Fibroblast of upper back skin (primary cell): ENCODE results near the gene DNA2.

Experiments
- DNase-seq: peaks from one replicate; pipeline ENCODE4 v3.0.0-alpha.2; 2013

Gene DNA2

GRCh38 chr10:68440898-68441297 lies 30.9 kb downstream of the DNA2 start:
- DNase-seq, result no peak

- DNase-seq, result no peak
Observed at GRCh38 chr10:68435803-68436202, 36.0 kb downstream of the DNA2 start.

- DNase-seq, result no peak
Observed at GRCh38 chr10:68434657-68435056, 37.1 kb downstream of the DNA2 start.

- DNase-seq, result no peak
Observed at GRCh38 chr10:68428396-68429104, 43.2 kb downstream of the DNA2 start.

GRCh38 chr10:68424454-68425014 lies 47.2 kb downstream of the DNA2 start:
- no peak for DNase-seq

GRCh38 chr10:68423522-68423921 lies 48.3 kb downstream of the DNA2 start:
- DNase-seq, result no peak

- DNase-seq, result no peak
Observed at GRCh38 chr10:68419376-68419775, 52.4 kb downstream of the DNA2 start.

GRCh38 chr10:68408898-68409518 lies 62.8 kb downstream of the DNA2 start:
- no peak for DNase-seq

GRCh38 chr10:68406815-68407548 lies 64.8 kb downstream of the DNA2 start, which contains the start of gene RUFY2:
Gene RUFY2 (minus strand): TSS chr10:68407277. CDS start chr10:68407189, 88 bp downstream.
- peak; percentile 76 for DNase-seq

- DNase-seq, result peak; percentile 56
Observed at GRCh38 chr10:68406111-68406814, 65.5 kb downstream of the DNA2 start.

- DNase-seq, result no peak
Observed at GRCh38 chr10:68403701-68404100, 68.1 kb downstream of the DNA2 start.

GRCh38 chr10:68402276-68402675 lies 69.5 kb downstream of the DNA2 start:
- peak; percentile 3 for DNase-seq

GRCh38 chr10:68397005-68397404 lies 74.8 kb downstream of the DNA2 start:
- no peak for DNase-seq

- DNase-seq, result no peak
Observed at GRCh38 chr10:68385740-68386139, 86.0 kb downstream of the DNA2 start.

- no peak for DNase-seq
Observed at GRCh38 chr10:68371604-68372003, 100.2 kb downstream of the DNA2 start.

GRCh38 chr10:68367121-68367520 lies 104.7 kb downstream of the DNA2 start:
- no peak for DNase-seq

- DNase-seq, result no peak
Observed at GRCh38 chr10:68366600-68366999, 105.2 kb downstream of the DNA2 start.

GRCh38 chr10:68365611-68366010 lies 106.2 kb downstream of the DNA2 start:
- DNase-seq, result no peak

- DNase-seq, result no peak
Observed at GRCh38 chr10:68364101-68364886, 107.5 kb downstream of the DNA2 start.
